HepG2 (cell line): ENCODE data around the gene PRDM7. TPM values are rescaled to one million over a fixed set of nuclear protein-coding genes. Genes with fewer than 3 reads are reported as not detected.

Experiments
- CBX1 ChIP-seq: IDR thresholded peaks from one replicate; pipeline ENCODE4 v1.6.1; 2016; ENCODE audit warnings: antibody characterized with exemption, low read depth
- DNMT1 ChIP-seq: sonication (generic); formaldehyde crosslinking; IDR thresholded peaks from 2 replicates; pipeline ENCODE4 v1.5.1; 2020; ENCODE audit warnings: mild to moderate bottlenecking, missing genetic modification reagents
- ELF4 ChIP-seq: sonication (generic); formaldehyde crosslinking; IDR thresholded peaks from 2 replicates; pipeline ENCODE4 v1.5.0; 2020; ENCODE audit warnings: missing genetic modification reagents, mild to moderate bottlenecking, moderate library complexity, borderline replicate concordance
- FLYWCH1 ChIP-seq: sonication (generic); formaldehyde crosslinking; IDR thresholded peaks from 2 replicates; pipeline ENCODE4 v1.8.1; 2023; ENCODE audit warnings: mild to moderate bottlenecking, missing genetic modification reagents
- GPBP1L1 ChIP-seq: sonication (generic); formaldehyde crosslinking; IDR thresholded peaks from 2 replicates; pipeline ENCODE4 v1.5.0; 2020; ENCODE audit warnings: mild to moderate bottlenecking, missing genetic modification reagents
- KDM1A ChIP-seq: IDR thresholded peaks from 2 replicates; pipeline ENCODE4 v1.6.1; 2016; ENCODE audit warnings: missing compliant biosample characterization
- MYNN ChIP-seq: sonication (generic); formaldehyde crosslinking; IDR thresholded peaks from 2 replicates; pipeline ENCODE4 v1.4.0; 2020; ENCODE audit warnings: mild to moderate bottlenecking, low read depth, missing genetic modification reagents
- NCOA1 ChIP-seq: sonication (generic); formaldehyde crosslinking; IDR thresholded peaks from 2 replicates; pipeline ENCODE4 v1.9.0; 2021; ENCODE audit warnings: missing genetic modification reagents
- NFIB ChIP-seq: sonication (generic); formaldehyde crosslinking; IDR thresholded peaks from 2 replicates; pipeline ENCODE4 v1.9.0; 2021; ENCODE audit warnings: missing genetic modification reagents, mild to moderate bottlenecking, borderline replicate concordance
- PHF20 ChIP-seq: sonication (generic); formaldehyde crosslinking; IDR thresholded peaks from 2 replicates; pipeline ENCODE4 v1.5.0; 2020; ENCODE audit warnings: mild to moderate bottlenecking, missing genetic modification reagents
- RELA ChIP-seq: sonication (generic); formaldehyde crosslinking; IDR thresholded peaks from 2 replicates; pipeline ENCODE4 v1.4.0; 2020; ENCODE audit warnings: missing genetic modification reagents
- RFX5 ChIP-seq: IDR thresholded peaks from 2 replicates; pipeline ENCODE4 v1.6.1; 2011; ENCODE audit warnings: low read depth, low read length, improper control_type of control experiment
- ZNF362 ChIP-seq: sonication (generic); formaldehyde crosslinking; IDR thresholded peaks from 2 replicates; pipeline ENCODE4 v1.4.0; 2020; ENCODE audit warnings: missing genetic modification reagents, mild to moderate bottlenecking, borderline replicate concordance
- ZNF501 ChIP-seq: sonication (generic); formaldehyde crosslinking; IDR thresholded peaks from 2 replicates; pipeline ENCODE4 v1.5.1; 2020; ENCODE audit warnings: mild to moderate bottlenecking, moderate library complexity, missing genetic modification reagents
- ZNF530 ChIP-seq: sonication (generic); formaldehyde crosslinking; IDR thresholded peaks from 2 replicates; pipeline ENCODE4 v1.5.0; 2020; ENCODE audit warnings: low read depth, mild to moderate bottlenecking, missing genetic modification reagents
- ZNF570 ChIP-seq: sonication (generic); formaldehyde crosslinking; IDR thresholded peaks from 2 replicates; pipeline ENCODE4 v1.4.0; 2020; ENCODE audit warnings: mild to moderate bottlenecking, missing genetic modification reagents, borderline replicate concordance
- ZNF781 ChIP-seq: sonication (generic); formaldehyde crosslinking; IDR thresholded peaks from 2 replicates; pipeline ENCODE4 v1.5.1; 2020; ENCODE audit warnings: borderline replicate concordance, mild to moderate bottlenecking, missing genetic modification reagents; ENCODE audit errors: not compliant biosample characterization
- polyA plus RNA-seq, 8 experiments: library from polyadenylated mRNA; depleted of rRNA in 3 of 8; stranded (reverse) in 7 of 8; unstranded in 1 of 8; fragments of >200 nt; fragmentation: Illumina TruSeq in 4 of 8; extraction: Trizol in 4 of 8; gene quantifications; 2 replicates each; pipeline versions ENCODE4 v1.2.1 to v1.2.3, GENCODE V29; 2011 to 2016; ENCODE audit warnings: low read depth in 4 of 8, missing spikeins in 1 of 8, mixed read lengths in 1 of 8; ENCODE audit not compliant: insufficient read depth in 1 of 8
- total RNA-seq, 5 experiments: library from RNA; depleted of rRNA; stranded (reverse); fragments of >200 nt; fragmentation: Illumina TruSeq; extraction: Trizol; gene quantifications; 2 replicates each; pipeline ENCODE4 v1.2.3, GENCODE V29; 2016; ENCODE audit warnings: low read depth in 1 of 5
- TF ChIP-seq, protein P1 (sequence below): fragments of 450-650 bp; IDR thresholded peaks from 2 replicates; pipeline ENCODE4 v1.6.1; 2017; ENCODE audit warnings: mild to moderate bottlenecking
- TF ChIP-seq, protein P2 (sequence below): sonication (generic); formaldehyde crosslinking; IDR thresholded peaks from 2 replicates; pipeline ENCODE4 v1.5.0; 2020; ENCODE audit warnings: mild to moderate bottlenecking, low read depth, missing genetic modification reagents, borderline replicate concordance
- TF ChIP-seq, protein P3 (sequence below): sonication (generic); formaldehyde crosslinking; IDR thresholded peaks from 2 replicates; pipeline ENCODE4 v1.8.0; 2022; ENCODE audit warnings: missing genetic modification reagents, mild to moderate bottlenecking, inconsistent platforms, borderline replicate concordance
- TF ChIP-seq, protein P4 (sequence below): sonication (generic); formaldehyde crosslinking; IDR thresholded peaks from 2 replicates; pipeline ENCODE4 v1.8.0; 2023; ENCODE audit warnings: mild to moderate bottlenecking, missing genetic modification reagents

Gene PRDM7
- total and polyA plus RNA-seq, 2 of the 13 experiments (the other 11 are each of a cell fraction or from before 2014, with no cell fraction given) = not detected

- no peak for TF ChIP-seq GPBP1L1 (CRISPR knock-in tag)
- TF ChIP-seq, protein P1, sequence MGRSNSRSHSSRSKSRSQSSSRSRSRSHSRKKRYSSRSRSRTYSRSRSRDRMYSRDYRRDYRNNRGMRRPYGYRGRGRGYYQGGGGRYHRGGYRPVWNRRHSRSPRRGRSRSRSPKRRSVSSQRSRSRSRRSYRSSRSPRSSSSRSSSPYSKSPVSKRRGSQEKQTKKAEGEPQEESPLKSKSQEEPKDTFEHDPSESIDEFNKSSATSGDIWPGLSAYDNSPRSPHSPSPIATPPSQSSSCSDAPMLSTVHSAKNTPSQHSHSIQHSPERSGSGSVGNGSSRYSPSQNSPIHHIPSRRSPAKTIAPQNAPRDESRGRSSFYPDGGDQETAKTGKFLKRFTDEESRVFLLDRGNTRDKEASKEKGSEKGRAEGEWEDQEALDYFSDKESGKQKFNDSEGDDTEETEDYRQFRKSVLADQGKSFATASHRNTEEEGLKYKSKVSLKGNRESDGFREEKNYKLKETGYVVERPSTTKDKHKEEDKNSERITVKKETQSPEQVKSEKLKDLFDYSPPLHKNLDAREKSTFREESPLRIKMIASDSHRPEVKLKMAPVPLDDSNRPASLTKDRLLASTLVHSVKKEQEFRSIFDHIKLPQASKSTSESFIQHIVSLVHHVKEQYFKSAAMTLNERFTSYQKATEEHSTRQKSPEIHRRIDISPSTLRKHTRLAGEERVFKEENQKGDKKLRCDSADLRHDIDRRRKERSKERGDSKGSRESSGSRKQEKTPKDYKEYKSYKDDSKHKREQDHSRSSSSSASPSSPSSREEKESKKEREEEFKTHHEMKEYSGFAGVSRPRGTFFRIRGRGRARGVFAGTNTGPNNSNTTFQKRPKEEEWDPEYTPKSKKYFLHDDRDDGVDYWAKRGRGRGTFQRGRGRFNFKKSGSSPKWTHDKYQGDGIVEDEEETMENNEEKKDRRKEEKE = no peak
- peak; percentile 23; the same call in 1 of the 2 replicates for TF ChIP-seq ZNF362 (CRISPR knock-in tag)
- TF ChIP-seq ZNF570 (CRISPR knock-in tag) = no peak
- TF ChIP-seq, protein P2, sequence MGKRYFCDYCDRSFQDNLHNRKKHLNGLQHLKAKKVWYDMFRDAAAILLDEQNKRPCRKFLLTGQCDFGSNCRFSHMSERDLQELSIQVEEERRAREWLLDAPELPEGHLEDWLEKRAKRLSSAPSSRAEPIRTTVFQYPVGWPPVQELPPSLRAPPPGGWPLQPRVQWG (CRISPR knock-in tag) = no peak
- TF ChIP-seq, protein P3, sequence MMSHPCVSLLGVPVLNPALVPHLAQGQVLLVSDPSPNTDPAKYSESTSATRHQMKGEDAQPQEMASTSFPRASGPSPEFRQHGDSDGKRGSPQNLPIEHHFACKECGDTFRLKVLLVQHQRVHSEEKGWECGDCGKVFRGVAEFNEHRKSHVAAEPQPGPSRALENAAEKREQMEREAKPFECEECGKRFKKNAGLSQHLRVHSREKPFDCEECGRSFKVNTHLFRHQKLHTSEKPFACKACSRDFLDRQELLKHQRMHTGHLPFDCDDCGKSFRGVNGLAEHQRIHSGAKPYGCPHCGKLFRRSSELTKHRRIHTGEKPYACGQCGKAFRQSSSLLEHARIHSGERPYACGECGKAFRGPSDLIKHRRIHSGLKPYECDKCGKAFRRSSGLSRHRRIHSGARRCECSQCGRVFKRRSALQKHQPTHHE = 0 out of 2 replicates have a peak, but pooled peaks have one; percentile 52
- no peak for TF ChIP-seq FLYWCH1
- TF ChIP-seq ZNF530 (CRISPR knock-in tag) = no peak
- no peak for TF ChIP-seq CBX1
- TF ChIP-seq DNMT1 (CRISPR knock-in tag) = peak; percentile 35; the same call in 1 of the 2 replicates
- TF ChIP-seq NCOA1 = no peak
- TF ChIP-seq NFIB (CRISPR knock-in tag) = no peak
- TF ChIP-seq RFX5 = no peak
- no peak for TF ChIP-seq KDM1A
- TF ChIP-seq, protein P4, sequence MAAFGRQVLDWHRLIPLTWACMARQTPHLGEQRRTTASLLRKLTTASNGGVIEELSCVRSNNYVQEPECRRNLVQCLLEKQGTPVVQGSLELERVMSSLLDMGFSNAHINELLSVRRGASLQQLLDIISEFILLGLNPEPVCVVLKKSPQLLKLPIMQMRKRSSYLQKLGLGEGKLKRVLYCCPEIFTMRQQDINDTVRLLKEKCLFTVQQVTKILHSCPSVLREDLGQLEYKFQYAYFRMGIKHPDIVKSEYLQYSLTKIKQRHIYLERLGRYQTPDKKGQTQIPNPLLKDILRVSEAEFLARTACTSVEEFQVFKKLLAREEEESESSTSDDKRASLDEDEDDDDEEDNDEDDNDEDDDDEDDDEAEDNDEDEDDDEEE (CRISPR knock-in tag) = no peak
- 0 out of 2 replicates have a peak, but pooled peaks have one; percentile 45 for TF ChIP-seq RELA (CRISPR knock-in tag)
- TF ChIP-seq ZNF501 (CRISPR knock-in tag) = peak; percentile 90
- TF ChIP-seq MYNN (CRISPR knock-in tag) = no peak
- TF ChIP-seq ZNF781 = no peak
- peak; percentile 56; the same call in 1 of the 2 replicates for TF ChIP-seq PHF20 (CRISPR knock-in tag)
- peak; percentile 83; the same call in 1 of the 2 replicates for TF ChIP-seq ELF4 (CRISPR knock-in tag)
Observed at GRCh38 chr16:90046971-90047713, 30.0 kb downstream of the PRDM7 start (continued).
